Ovary (tissue), 10 donors: ENCODE data around the gene SPINK7. TPM values are rescaled to one million over a fixed set of nuclear protein-coding genes. Genes with fewer than 3 reads are reported as not detected.
"Not testable (repeated sequence)": the region's sequence is repeated elsewhere in the genome, so short reads cannot be mapped to it uniquely, and the experiment has no call there.

Experiments
- DNase-seq, 5 donors: peaks; one replicate each; pipeline ENCODE4 v3.0.0-alpha.2; 2019 to 2020
- H3K27ac ChIP-seq, 2 donors: fragments of 200-600 bp; one replicate each; pipeline versions ENCODE4 v1.5.1 to v1.8.0; 2019 to 2022
- H3K27me3 ChIP-seq: fragments of 200-600 bp; one replicate; pipeline ENCODE4 v1.8.0; 2022
- H3K36me3 ChIP-seq: fragments of 200-600 bp; sonication (generic); one replicate; pipeline ENCODE4 v1.5.1; 2019
- H3K4me1 ChIP-seq: one replicate; pipeline ENCODE4 v1.8.1; 2013; ENCODE audit warnings: mild to moderate bottlenecking, moderate library complexity; ENCODE audit not compliant: insufficient read depth
- H3K4me3 ChIP-seq: fragments of 200-600 bp; sonication (generic); one replicate; pipeline ENCODE4 v1.5.1; 2017
- H3K9me3 ChIP-seq, 2 donors: fragments of 200-600 bp in 1 of 2; sonication (generic) in 1 of 2; one replicate each; pipeline versions ENCODE4 v1.5.1 to v1.8.1; 2013 to 2019; ENCODE audit warnings: mild to moderate bottlenecking in 1 of 2, moderate library complexity in 1 of 2
- EP300 ChIP-seq: sonication (generic); formaldehyde crosslinking; IDR thresholded peaks from one replicate; pipeline ENCODE4 v1.6.1; 2017; ENCODE audit warnings: antibody characterized with exemption
- POLR2A ChIP-seq: fragments of 450-650 bp; IDR thresholded peaks from one replicate; pipeline ENCODE4 v1.6.1; 2017; ENCODE audit warnings: antibody characterized with exemption, mild to moderate bottlenecking, moderate library complexity
- WGBS, 3 donors: extraction: QIAGEN DNeasy Blood & Tissue Kit in 1 of 3; methylation state at CpG; one replicate each; pipeline versions ENCODE4 v1.1.5 to v1.1.7; 2013 to 2017; 5-methylcytosine and 5-hydroxymethylcytosine counted together
- intact Hi-C, 4 donors: fragments of 100-400 bp; cut with DNase I; formaldehyde crosslinking; loops; one replicate each; pipeline versions ENCODE4 v1.11.0 to v1.15.1; 2022 to 2023
- long read RNA-seq, 3 donors: library from polyadenylated mRNA in 2 of 3; unstranded in 2 of 3; transcript quantifications; one replicate each; pipeline ENCODE4 v2.0.0 and lab custom pipeline, GENCODE V29; 2021 to 2026
- polyA plus RNA-seq, 2 donors: library from polyadenylated mRNA; stranded (reverse); fragments of 200-250 nt in 1 of 2; fragments of 350-450 nt in 1 of 2; fragmentation: Illumina TruSeq in 1 of 2; extraction: RNeasy Lipid Tissue Mini Kit (QIAGEN cat#74804) in 1 of 2; gene quantifications; one replicate each; pipeline ENCODE4 v1.2.3, GENCODE V29; 2013 to 2014
- total RNA-seq, 7 donors: library from RNA; depleted of rRNA in 2 of 7; stranded (reverse); fragments of >200 nt in 2 of 7; fragmentation: NEBNext Ultra II Directional in 3 of 7; extraction: Animal tissue kit (Norgen Biotek cat#: 25700) in 3 of 7; gene quantifications; one replicate each; pipeline versions ENCODE4 v1.1.0 to v1.2.4, GENCODE V29; 2016 to 2023
- TF ChIP-seq, protein P1 (sequence below), 3 donors: fragments of 450-650 bp in 2 of 3; fragments of 200-600 bp in 1 of 3; IDR thresholded peaks; one replicate each; pipeline versions ENCODE4 v1.5.1 to v1.8.0; 2016 to 2022; ENCODE audit warnings: antibody characterized with exemption in 3 of 3, mild to moderate bottlenecking in 1 of 3
- donor health status: DM: no; HTN: no; CAD: no; lungs with moderate emphysema.
- donor health status: DM: no; HTN: no; CAD: no.
- donor health status: Bipolar disorder and iron deficiency.
- donor health status: DM: yes; HTN: yes; CAD: no.
- donor health status: DM: no; HTN: no; CAD: no.
- donor health status: DM: yes; HTN: yes; CAD: no.

Gene SPINK7
- not detected for total RNA-seq
- not detected for polyA plus RNA-seq
- long read RNA-seq, donor 1 = 0 reads
- long read RNA-seq, donor 2 = 0 reads
- long read RNA-seq, donor 3 = 0 reads

DNA sequence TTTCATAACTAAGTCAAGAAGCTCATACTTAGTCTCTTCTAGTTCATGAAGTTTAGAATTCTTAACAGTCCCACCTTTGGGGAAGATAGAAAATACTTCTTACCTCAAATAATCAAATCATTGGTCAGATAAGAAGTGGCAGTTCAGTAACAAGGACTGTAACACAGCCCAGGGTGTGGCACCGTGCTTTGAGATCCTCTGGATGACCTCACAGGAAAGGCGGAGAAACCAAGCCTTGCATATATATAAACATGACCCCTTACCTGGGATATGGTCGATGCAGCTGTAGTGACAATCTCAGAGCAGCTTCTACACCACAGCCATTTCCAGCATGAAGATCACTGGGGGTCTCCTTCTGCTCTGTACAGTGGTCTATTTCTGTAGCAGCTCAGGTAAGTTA, at the start of gene SPINK7:
Gene SPINK7 (plus strand): TSS at position 271 of the 400 bp plus-strand sequence. CDS start 61 bp downstream, at position 332.
- Histone ChIP-seq H3K36me3 (no peaks in the 10 kb centered on the region), H3K4me1 (no peaks in the 10 kb centered on the region), H3K9me3 (no peaks in the 10 kb centered on the region), H3K27ac (no peak within 1 kb of the TSS), H3K4me3 (no peak within 1 kb of the TSS), H3K27me3 (no peaks in the 10 kb centered on the region)
- no peak for DNase-seq
- intact Hi-C loops = no loop called here
- no peak for TF ChIP-seq EP300
- no peak for TF ChIP-seq POLR2A
- TF ChIP-seq, protein P1, sequence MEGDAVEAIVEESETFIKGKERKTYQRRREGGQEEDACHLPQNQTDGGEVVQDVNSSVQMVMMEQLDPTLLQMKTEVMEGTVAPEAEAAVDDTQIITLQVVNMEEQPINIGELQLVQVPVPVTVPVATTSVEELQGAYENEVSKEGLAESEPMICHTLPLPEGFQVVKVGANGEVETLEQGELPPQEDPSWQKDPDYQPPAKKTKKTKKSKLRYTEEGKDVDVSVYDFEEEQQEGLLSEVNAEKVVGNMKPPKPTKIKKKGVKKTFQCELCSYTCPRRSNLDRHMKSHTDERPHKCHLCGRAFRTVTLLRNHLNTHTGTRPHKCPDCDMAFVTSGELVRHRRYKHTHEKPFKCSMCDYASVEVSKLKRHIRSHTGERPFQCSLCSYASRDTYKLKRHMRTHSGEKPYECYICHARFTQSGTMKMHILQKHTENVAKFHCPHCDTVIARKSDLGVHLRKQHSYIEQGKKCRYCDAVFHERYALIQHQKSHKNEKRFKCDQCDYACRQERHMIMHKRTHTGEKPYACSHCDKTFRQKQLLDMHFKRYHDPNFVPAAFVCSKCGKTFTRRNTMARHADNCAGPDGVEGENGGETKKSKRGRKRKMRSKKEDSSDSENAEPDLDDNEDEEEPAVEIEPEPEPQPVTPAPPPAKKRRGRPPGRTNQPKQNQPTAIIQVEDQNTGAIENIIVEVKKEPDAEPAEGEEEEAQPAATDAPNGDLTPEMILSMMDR (IDR thresholded peaks at IDR 0.05) = no peak
- 72 to 79% (median 79%) methylated on average over 3 of the region's 3 CpGs for WGBS, 3 donors

DNA sequence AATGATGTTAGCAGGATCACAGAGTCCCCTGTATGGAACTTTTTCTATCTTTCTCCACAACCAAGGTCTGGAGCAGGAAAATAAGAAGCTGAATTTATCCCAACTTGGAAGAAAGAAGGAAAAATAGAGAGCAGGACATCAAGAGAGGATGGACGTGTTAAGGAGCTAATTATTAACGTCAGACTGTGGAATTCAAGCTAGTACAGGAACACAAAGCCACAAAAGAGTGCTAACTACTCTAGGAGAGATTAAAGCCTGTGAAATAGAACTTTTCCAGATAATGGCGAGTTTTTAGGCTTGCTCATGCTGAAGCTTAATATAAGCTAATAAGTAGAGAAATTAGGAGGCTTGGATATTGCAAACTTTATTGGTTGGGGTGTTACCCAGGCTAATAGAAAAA, 44.3 kb upstream of the SPINK7 start:
- H3K27me3 ChIP-seq = no peaks in the 10 kb centered on the region
- no peak for TF ChIP-seq EP300
- TF ChIP-seq, protein P1 (IDR thresholded peaks at IDR 0.05) = no peak
- no peak for TF ChIP-seq POLR2A
- H3K27ac ChIP-seq = no peak overlapping the region
- DNase-seq = no peak
- H3K9me3 ChIP-seq = no peaks in the 10 kb centered on the region
- no peaks in the 10 kb centered on the region for H3K4me1 ChIP-seq
- WGBS, 3 donors = 36 to 43% (median 38%) methylated on average over 3 of the region's 3 CpGs
- intact Hi-C loops = no loop called here
- H3K4me3 ChIP-seq = no peak overlapping the region
- H3K36me3 ChIP-seq = no peaks in the 10 kb centered on the region

DNA sequence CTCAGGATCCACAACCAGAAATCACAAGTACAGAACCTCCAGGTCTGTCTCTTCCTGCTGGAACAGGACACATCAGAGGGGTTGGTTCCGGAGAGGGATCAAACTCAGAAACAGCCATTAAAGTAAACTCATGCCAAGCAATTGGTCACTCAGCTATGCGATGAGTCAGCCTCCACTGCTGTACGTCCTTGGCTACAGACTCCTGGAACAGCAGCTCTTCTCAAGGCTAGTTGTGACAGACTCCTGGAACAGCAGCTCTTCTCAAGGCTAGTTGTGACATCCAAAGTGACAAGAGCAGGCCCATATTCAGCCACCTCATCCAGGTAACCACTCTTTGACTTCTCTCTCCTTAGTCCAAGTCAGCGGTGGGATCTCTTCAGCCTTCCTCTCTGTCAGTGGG, 43.7 kb upstream of the SPINK7 start, which contains the start of gene SPINK13:
Gene SPINK13 (plus strand): TSS at position 229 of the 400 bp plus-strand sequence. CDS start 1,279 bp downstream, outside the sequence.
- H3K36me3 ChIP-seq = no peaks in the 10 kb centered on the region
- no peak within 1 kb of the TSS for H3K27ac ChIP-seq
- intact Hi-C loops = no loop called here
- TF ChIP-seq, protein P1 (IDR thresholded peaks at IDR 0.05) = no peak
- TF ChIP-seq EP300 = no peak
- TF ChIP-seq POLR2A = no peak
- no peaks in the 10 kb centered on the region for H3K4me1 ChIP-seq
- H3K9me3 ChIP-seq = no peaks in the 10 kb centered on the region
- no peaks in the 10 kb centered on the region for H3K27me3 ChIP-seq
- WGBS, 3 donors = 50 to 61% (median 56%) methylated on average over 4 of the region's 4 CpGs
- H3K4me3 ChIP-seq = no peak within 1 kb of the TSS
- peak in 2 of 5 donors; percentile 10 to 43 for DNase-seq

DNA sequence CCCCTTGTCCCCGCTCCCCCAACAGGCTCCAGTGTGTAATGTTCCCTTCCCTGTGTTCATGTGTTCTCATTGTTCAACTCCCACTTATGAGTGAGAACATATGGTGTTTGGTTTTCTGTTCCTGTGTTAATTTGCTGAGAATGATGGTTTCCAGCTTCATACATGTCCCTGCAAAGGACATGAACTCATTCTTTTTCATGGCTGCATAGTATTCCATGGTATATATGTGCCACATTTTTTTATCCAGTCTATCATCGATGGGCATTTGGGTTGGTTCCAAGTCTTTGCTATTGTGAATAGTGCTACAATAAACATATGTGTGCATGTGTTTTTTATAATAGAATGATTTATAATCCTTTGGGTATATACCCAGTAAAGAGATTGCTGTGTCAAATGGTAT, 37.1 kb upstream of the SPINK7 start:
- WGBS, 3 donors = 88 to 97% (median 94%) methylated on average over 2 of the region's 2 CpGs
- intact Hi-C loops = not testable (repeated sequence)

DNA sequence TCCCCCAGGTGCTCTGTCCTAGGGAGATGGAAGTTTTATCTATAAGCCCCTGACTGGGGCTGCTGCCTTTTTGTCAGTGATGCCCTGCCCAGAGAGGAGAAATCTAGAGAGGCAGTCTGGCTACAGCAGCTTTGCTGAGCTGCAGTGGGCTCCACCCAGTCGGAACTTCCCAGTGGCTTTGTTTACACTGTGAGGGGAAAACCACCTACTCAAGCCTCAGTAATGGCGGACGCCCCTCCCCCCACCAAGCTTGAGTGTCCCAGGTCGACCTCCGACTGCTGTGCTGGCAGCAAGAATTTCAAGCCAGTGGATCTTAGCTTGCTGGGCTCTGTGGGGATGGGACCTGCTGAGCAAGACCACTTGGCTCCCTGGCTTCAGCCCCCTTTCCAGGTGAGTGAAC, 31.3 kb upstream of the SPINK7 start:
- not testable (repeated sequence) for H3K36me3 ChIP-seq, H3K9me3 ChIP-seq
- WGBS, 3 donors = 37 to 50% (median 44%) methylated on average over 5 of the region's 5 CpGs

More for the DNA sequence above, 37.1 kb upstream of the SPINK7 start:
- not testable (repeated sequence) for DNase-seq, H3K36me3 ChIP-seq, H3K4me3 ChIP-seq, H3K4me1 ChIP-seq, H3K9me3 ChIP-seq, H3K27ac ChIP-seq, H3K27me3 ChIP-seq

DNA sequence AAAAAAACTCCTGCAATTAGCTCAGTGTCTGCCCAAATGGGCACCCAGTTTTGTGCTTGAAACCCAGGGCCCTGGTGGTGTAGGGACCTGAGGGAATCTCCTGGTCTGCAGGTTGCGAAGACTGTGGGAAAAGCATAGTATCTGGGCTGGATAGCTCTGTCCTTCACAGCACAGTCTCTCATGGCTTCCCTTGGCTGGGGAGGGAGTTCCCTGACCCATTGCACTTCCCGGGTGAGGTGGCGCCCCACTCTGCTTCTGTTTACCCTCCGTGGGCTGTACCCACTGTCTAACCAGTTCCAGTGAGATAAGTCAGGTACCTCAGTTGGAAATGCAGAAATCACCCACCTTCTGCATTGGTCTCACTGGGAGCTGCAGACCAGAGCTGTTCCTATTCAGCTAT, 30.9 kb upstream of the SPINK7 start:
- 90 to 92% (median 90%) methylated on average over 4 of the region's 4 CpGs for WGBS, 3 donors
- H3K27me3 ChIP-seq, H3K36me3 ChIP-seq, H3K4me1 ChIP-seq, H3K27ac ChIP-seq, DNase-seq, H3K4me3 ChIP-seq, H3K9me3 ChIP-seq, intact Hi-C loops: not testable (repeated sequence)

More for the DNA sequence above, 31.3 kb upstream of the SPINK7 start:
- H3K27me3 ChIP-seq, DNase-seq, H3K4me3 ChIP-seq, H3K27ac ChIP-seq, H3K4me1 ChIP-seq, intact Hi-C loops: not testable (repeated sequence)
